Trophoblast cell (in vitro differentiated cells and primary cell): Measurements from ENCODE around the gene AZI2.

Experiments used
- DNase-seq, 2 donors: peaks; one replicate each; pipeline ENCODE4 v3.0.0-alpha.2; 2016
- H2AFZ ChIP-seq: 2 replicates; pipeline ENCODE4 v1.6.1; 2013; ENCODE audit warnings: low read length, moderate library complexity, mild to moderate bottlenecking; ENCODE audit not compliant: insufficient read depth, poor library complexity
- H2AK5ac ChIP-seq: 2 replicates; pipeline ENCODE4 v1.6.1; 2013; ENCODE audit warnings: mild to moderate bottlenecking, low read length
- H2BK120ac ChIP-seq: 2 replicates; pipeline ENCODE4 v1.6.1; 2013; ENCODE audit warnings: low read length, mild to moderate bottlenecking, moderate library complexity; ENCODE audit not compliant: insufficient read depth, poor library complexity
- H2BK12ac ChIP-seq: 2 replicates; pipeline ENCODE4 v1.6.1; 2013; ENCODE audit warnings: mild to moderate bottlenecking, low read length, moderate library complexity
- H2BK5ac ChIP-seq: 2 replicates; pipeline ENCODE4 v1.6.1; 2013; ENCODE audit warnings: low read length, low read depth, moderate library complexity, mild to moderate bottlenecking; ENCODE audit not compliant: poor library complexity
- H3K14ac ChIP-seq: 2 replicates; pipeline ENCODE4 v1.6.1; 2013; ENCODE audit warnings: mild to moderate bottlenecking, low read length
- H3K18ac ChIP-seq: 2 replicates; pipeline ENCODE4 v1.6.1; 2013; ENCODE audit warnings: mild to moderate bottlenecking, low read length
- H3K23ac ChIP-seq: 2 replicates; pipeline ENCODE4 v1.6.1; 2013; ENCODE audit warnings: low read length
- H3K27ac ChIP-seq: 2 replicates; pipeline ENCODE4 v1.5.1; 2013; ENCODE audit warnings: low read depth, mild to moderate bottlenecking, inconsistent platforms, low read length, moderate library complexity
- H3K27me3 ChIP-seq: 2 replicates; pipeline ENCODE4 v1.6.1; 2013; ENCODE audit warnings: inconsistent platforms, mild to moderate bottlenecking, low read length, moderate library complexity; ENCODE audit not compliant: insufficient read depth
- H3K36me3 ChIP-seq, 2 experiments: 1 replicate in 1 of 2; 2 replicates in 1 of 2; pipeline ENCODE4 v1.6.1; 2013; ENCODE audit warnings: low read length in 2 of 2, mild to moderate bottlenecking in 2 of 2, moderate library complexity in 1 of 2; ENCODE audit not compliant: insufficient read depth in 2 of 2, control insufficient read depth in 1 of 2
- H3K4ac ChIP-seq: 2 replicates; pipeline ENCODE4 v1.6.1; 2013; ENCODE audit warnings: low read depth, mild to moderate bottlenecking, low read length, moderate library complexity
- H3K4me1 ChIP-seq, 2 experiments: 1 replicate in 1 of 2; 2 replicates in 1 of 2; pipeline ENCODE4 v1.6.1; 2013; ENCODE audit warnings: low read length in 2 of 2, mild to moderate bottlenecking in 2 of 2, moderate library complexity in 1 of 2; ENCODE audit not compliant: insufficient read depth in 2 of 2, control insufficient read depth in 1 of 2
- H3K4me2 ChIP-seq: 2 replicates; pipeline ENCODE4 v1.6.1; 2013; ENCODE audit warnings: inconsistent platforms, mild to moderate bottlenecking, low read length, moderate library complexity
- H3K4me3 ChIP-seq: 2 replicates; pipeline ENCODE4 v1.5.1; 2013; ENCODE audit warnings: mild to moderate bottlenecking, low read depth, low read length, inconsistent platforms
- H3K79me1 ChIP-seq: one replicate; pipeline ENCODE4 v1.6.1; 2013; ENCODE audit warnings: low read length
- H3K79me2 ChIP-seq: 2 replicates; pipeline ENCODE4 v1.6.1; 2013; ENCODE audit warnings: low read length, mild to moderate bottlenecking; ENCODE audit not compliant: control insufficient read depth, insufficient read depth, poor library complexity
- H3K9ac ChIP-seq: 2 replicates; pipeline ENCODE4 v1.6.1; 2013; ENCODE audit warnings: mild to moderate bottlenecking, low read length
- H3K9me3 ChIP-seq: 2 replicates; pipeline ENCODE4 v1.6.1; 2013; ENCODE audit warnings: low read depth, mild to moderate bottlenecking, control low read depth, inconsistent platforms, low read length; ENCODE audit not compliant: insufficient read depth
- H4K12ac ChIP-seq: 2 replicates; pipeline ENCODE4 v1.6.1; 2013; ENCODE audit warnings: low read depth, mild to moderate bottlenecking, low read length, moderate library complexity
- H4K8ac ChIP-seq: 2 replicates; pipeline ENCODE4 v1.6.1; 2013; ENCODE audit warnings: low read depth, mild to moderate bottlenecking, low read length, moderate library complexity
- H4K91ac ChIP-seq: one replicate; pipeline ENCODE4 v1.6.1; 2013; ENCODE audit warnings: low read depth, mild to moderate bottlenecking, low read length, moderate library complexity
- WGBS: extraction: QIAGEN DNeasy Blood & Tissue Kit; methylation state at CpG from one replicate; pipeline ENCODE4 v1.1.7; 2013; ENCODE audit warnings: missing lambda C conversion rate; ENCODE audit not compliant: insufficient read length, insufficient coverage; ENCODE audit errors: extremely low coverage; 5-methylcytosine and 5-hydroxymethylcytosine counted together

Gene AZI2

DNA sequence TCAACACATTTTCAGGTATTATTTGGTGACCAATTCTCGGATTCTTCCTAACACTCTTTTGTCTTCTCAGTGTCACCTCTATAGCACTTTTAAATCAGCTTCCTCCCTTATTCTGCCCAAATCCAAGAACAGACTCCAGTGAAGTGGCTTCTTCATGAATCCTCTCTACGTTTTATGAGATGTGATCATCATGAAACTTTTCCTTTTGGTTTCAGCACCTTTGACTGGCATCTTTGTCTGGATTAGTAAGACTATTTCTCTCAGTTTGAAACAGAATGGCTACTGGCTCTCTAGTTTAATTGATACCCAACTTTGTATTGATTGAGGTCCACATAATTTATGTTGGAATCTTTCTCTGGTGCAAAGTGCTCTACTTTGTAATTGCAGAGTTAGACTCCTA is 61.6 kb downstream of the AZI2 start:
- no CpG with 5 or more reads among the region's 2 CpGs for WGBS
- no peaks in the 10 kb centered on the region for H3K27me3 ChIP-seq
- peaks cover 0 to 2% of the 10 kb centered on the region in 2 experiments for H3K36me3 ChIP-seq
- H2AFZ ChIP-seq: no peak overlapping the region
- H3K9me3 ChIP-seq: no peaks in the 10 kb centered on the region
- H3K23ac ChIP-seq: no peak overlapping the region
- H3K18ac ChIP-seq: no peak overlapping the region
- H4K91ac ChIP-seq: no peak overlapping the region
- H2BK120ac ChIP-seq: no peak overlapping the region
- H3K9ac ChIP-seq: no peak overlapping the region
- H2BK5ac ChIP-seq: no peak overlapping the region
- no peak overlapping the region for H3K27ac ChIP-seq
- no peak overlapping the region for H4K8ac ChIP-seq
- no peak overlapping the region for H2BK12ac ChIP-seq
- H3K4me3 ChIP-seq: no peak overlapping the region
- no peak overlapping the region for H3K4me2 ChIP-seq
- H3K79me2 ChIP-seq: no peaks in the 10 kb centered on the region
- H3K79me1 ChIP-seq: no peaks in the 10 kb centered on the region
- H3K14ac ChIP-seq: no peak overlapping the region
- no peaks in the 10 kb centered on the region for H3K4me1 ChIP-seq
- H2AK5ac ChIP-seq: no peak overlapping the region
- H4K12ac ChIP-seq: no peak overlapping the region
- DNase-seq: no peak
- no peak overlapping the region for H3K4ac ChIP-seq

DNA sequence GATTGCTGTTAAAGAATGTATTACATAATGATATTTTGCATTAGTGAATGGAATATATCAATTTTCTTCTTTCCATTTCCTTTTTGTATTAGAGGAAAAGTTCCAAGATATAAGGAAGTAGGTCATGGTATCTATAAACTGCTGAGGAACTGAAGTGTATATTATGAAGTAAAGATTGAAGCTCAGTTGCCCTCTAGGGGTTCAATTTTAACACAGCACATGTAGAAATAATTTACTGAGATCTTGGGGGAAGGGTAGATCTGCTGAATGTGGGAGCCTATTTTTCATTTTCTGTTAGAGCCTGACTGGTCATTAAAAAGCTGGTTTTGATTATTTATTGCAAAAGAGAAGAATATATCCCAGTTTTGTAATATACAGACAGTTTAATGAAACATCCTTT is 62.0 kb downstream of the AZI2 start:
- Histone ChIP-seq H2BK120ac (no peak overlapping the region), H3K4me1 (no peaks in the 10 kb centered on the region), H4K91ac (no peak overlapping the region), H3K14ac (no peak overlapping the region), H3K4me3 (no peak overlapping the region), H4K8ac (no peak overlapping the region), H3K4ac (no peak overlapping the region), H3K4me2 (no peak overlapping the region), H2AK5ac (no peak overlapping the region), H3K79me2 (no peaks in the 10 kb centered on the region), H3K79me1 (no peaks in the 10 kb centered on the region), H4K12ac (no peak overlapping the region), H2BK5ac (no peak overlapping the region), H3K9ac (no peak overlapping the region), H3K18ac (no peak overlapping the region), H3K36me3 (peaks cover 0 to 2% of the 10 kb centered on the region in 2 experiments), H2AFZ (no peak overlapping the region), H3K9me3 (no peaks in the 10 kb centered on the region), H3K27ac (no peak overlapping the region), H3K27me3 (no peaks in the 10 kb centered on the region), H3K23ac (no peak overlapping the region), H2BK12ac (no peak overlapping the region)
- peak in 1 of 2 donors; percentile 43 for DNase-seq

DNA sequence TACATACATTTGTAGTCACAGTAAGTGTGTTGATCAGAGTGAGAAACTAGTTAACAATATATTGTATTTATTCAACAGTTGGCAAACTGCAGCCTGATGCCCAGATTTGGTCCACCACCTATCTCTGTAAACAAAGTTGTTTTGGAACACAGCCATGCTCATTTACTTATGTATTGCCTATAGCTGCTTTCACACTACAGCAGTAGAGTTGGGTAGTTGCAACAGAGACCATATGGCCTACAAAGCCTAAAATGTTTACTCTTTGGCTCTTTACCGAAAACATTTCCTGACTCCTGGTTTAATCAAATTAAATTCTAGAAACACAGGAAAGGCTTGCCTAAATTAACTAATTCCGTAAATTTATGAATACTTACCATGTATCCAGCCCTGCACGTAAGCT is 67.8 kb downstream of the AZI2 start:
- Histone ChIP-seq H3K4me2 (no peak overlapping the region), H2AFZ (no peak overlapping the region), H3K79me2 (no peaks in the 10 kb centered on the region), H3K14ac (no peak overlapping the region), H3K9me3 (no peaks in the 10 kb centered on the region), H3K27me3 (no peaks in the 10 kb centered on the region), H3K4me1 (no peaks in the 10 kb centered on the region), H4K91ac (no peak overlapping the region), H3K4me3 (no peak overlapping the region), H2BK12ac (no peak overlapping the region), H3K79me1 (no peaks in the 10 kb centered on the region), H3K4ac (no peak overlapping the region), H3K36me3 (no peaks in the 10 kb centered on the region), H3K9ac (no peak overlapping the region), H3K27ac (no peak overlapping the region), H2AK5ac (no peak overlapping the region), H4K12ac (no peak overlapping the region), H3K23ac (no peak overlapping the region), H2BK5ac (no peak overlapping the region), H4K8ac (no peak overlapping the region), H2BK120ac (no peak overlapping the region), H3K18ac (no peak overlapping the region)
- DNase-seq: no peak
- WGBS: no CpG with 5 or more reads among the region's 3 CpGs

DNA sequence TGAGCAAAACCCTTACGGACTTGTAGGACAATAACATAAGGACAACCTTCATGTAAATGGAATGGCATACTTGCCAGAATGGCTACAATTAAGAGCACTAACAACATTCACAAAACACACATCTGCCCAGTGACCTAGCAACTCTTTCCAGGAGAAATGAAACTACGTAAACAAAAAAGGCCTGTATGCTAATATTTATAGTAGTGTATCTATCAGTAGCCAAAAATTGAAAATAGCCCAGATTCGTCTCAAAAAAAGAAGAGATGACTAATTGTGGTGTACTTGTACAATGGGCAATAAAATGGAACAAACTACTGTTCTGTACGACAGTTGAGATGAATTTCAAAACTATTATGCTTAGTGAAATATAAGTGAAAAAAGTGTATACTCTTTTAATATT is 68.9 kb downstream of the AZI2 start:
- H3K79me1 ChIP-seq: no peaks in the 10 kb centered on the region
- H3K4ac ChIP-seq: no peak overlapping the region
- DNase-seq: no peak
- H3K4me1 ChIP-seq: no peaks in the 10 kb centered on the region
- no peak overlapping the region for H3K14ac ChIP-seq
- peaks cover 2% of the 10 kb centered on the region for H3K9me3 ChIP-seq
- H3K36me3 ChIP-seq: peaks cover 4% of the 10 kb centered on the region in 2 experiments
- H3K27ac ChIP-seq: no peak overlapping the region
- H3K27me3 ChIP-seq: no peaks in the 10 kb centered on the region
- WGBS: no CpG with 5 or more reads among the region's 4 CpGs
- H3K23ac ChIP-seq: no peak overlapping the region
- H3K4me3 ChIP-seq: no peak overlapping the region
- no peak overlapping the region for H4K8ac ChIP-seq
- H4K91ac ChIP-seq: no peak overlapping the region
- no peak overlapping the region for H2AFZ ChIP-seq
- H3K79me2 ChIP-seq: no peaks in the 10 kb centered on the region
- H2BK5ac ChIP-seq: no peak overlapping the region
- no peak overlapping the region for H3K18ac ChIP-seq
- no peak overlapping the region for H2BK12ac ChIP-seq
- H3K4me2 ChIP-seq: no peak overlapping the region
- no peak overlapping the region for H2BK120ac ChIP-seq
- H2AK5ac ChIP-seq: no peak overlapping the region
- H4K12ac ChIP-seq: no peak overlapping the region
- no peak overlapping the region for H3K9ac ChIP-seq
